SK-N-SH treated with all-trans-retinoic acid at 6 μM for 48 hours (cell line): Measurements from ENCODE around the gene OR13J1.

Source experiments
- ATAC-seq: fragments of 200-7000 bp; cut with Tn5 transposase; 3 replicates; pipeline ENCODE4 v1.9.1; 2020; ENCODE audit warnings: mild to moderate bottlenecking, moderate library complexity
- CSDC2 ChIP-seq: fragments of 250-450 bp; sonication (Bioruptor Pico); IDR thresholded peaks from 2 replicates; pipeline ENCODE4 v1.5.0; 2020; ENCODE audit warnings: mild to moderate bottlenecking, moderate library complexity
- ESRRG ChIP-seq: fragments of 250-450 bp; sonication (Bioruptor Pico); IDR thresholded peaks from 2 replicates; pipeline ENCODE4 v1.6.1; 2021; ENCODE audit warnings: mild to moderate bottlenecking
- GLIS3 ChIP-seq: fragments of 250-450 bp; sonication (Bioruptor Pico); IDR thresholded peaks from 2 replicates; pipeline ENCODE4 v1.5.0; 2020; ENCODE audit warnings: mild to moderate bottlenecking, moderate library complexity
- ISL1 ChIP-seq: fragments of 250-450 bp; sonication (Bioruptor Pico); IDR thresholded peaks from 2 replicates; pipeline ENCODE4 v2.1.2; 2022; ENCODE audit warnings: mild to moderate bottlenecking, moderate library complexity
- PPARA ChIP-seq: fragments of 250-450 bp; sonication (Bioruptor Pico); IDR thresholded peaks from 2 replicates; pipeline ENCODE4 v1.5.0; 2020; ENCODE audit warnings: mild to moderate bottlenecking, borderline replicate concordance
- RARB ChIP-seq: fragments of 250-450 bp; sonication (Bioruptor Pico); IDR thresholded peaks from 2 replicates; pipeline ENCODE4 v1.8.0; 2021; ENCODE audit warnings: mild to moderate bottlenecking, moderate library complexity
- TCF4 ChIP-seq: fragments of 250-450 bp; sonication (Bioruptor Pico); IDR thresholded peaks from 2 replicates; pipeline ENCODE4 v1.8.0; 2021; ENCODE audit warnings: mild to moderate bottlenecking, moderate library complexity, borderline replicate concordance
- TOX ChIP-seq: fragments of 250-450 bp; sonication (Bioruptor Pico); IDR thresholded peaks from 2 replicates; pipeline ENCODE4 v1.8.0; 2021; ENCODE audit warnings: mild to moderate bottlenecking, moderate library complexity, borderline replicate concordance
- ZC3H10 ChIP-seq: fragments of 250-450 bp; sonication (Bioruptor Pico); IDR thresholded peaks from 2 replicates; pipeline ENCODE4 v1.5.1; 2021; ENCODE audit warnings: mild to moderate bottlenecking, moderate library complexity
- ZFP3 ChIP-seq: fragments of 250-450 bp; sonication (Bioruptor Pico); IDR thresholded peaks from 2 replicates; pipeline ENCODE4 v1.5.0; 2020; ENCODE audit warnings: mild to moderate bottlenecking, moderate library complexity
- ZFP30 ChIP-seq: fragments of 450-650 bp; formaldehyde crosslinking; IDR thresholded peaks from 2 replicates; pipeline ENCODE4 v1.5.0; 2022; ENCODE audit warnings: mild to moderate bottlenecking, moderate library complexity
- ZNF565 ChIP-seq: fragments of 450-650 bp; formaldehyde crosslinking; conservative IDR thresholded peaks from 2 replicates; pipeline ENCODE4 v1.5.0; 2020; ENCODE audit warnings: low read depth, mild to moderate bottlenecking, moderate library complexity
- ZNF70 ChIP-seq: fragments of 450-650 bp; formaldehyde crosslinking; IDR thresholded peaks from 2 replicates; pipeline ENCODE4 v1.5.0; 2020; ENCODE audit warnings: mild to moderate bottlenecking, moderate library complexity
- ZNF8 ChIP-seq: fragments of 450-650 bp; formaldehyde crosslinking; IDR thresholded peaks from 2 replicates; pipeline ENCODE4 v1.5.0; 2020; ENCODE audit warnings: mild to moderate bottlenecking, moderate library complexity
- TF ChIP-seq, protein P1 (sequence below): fragments of 250-450 bp; sonication (Bioruptor Pico); IDR thresholded peaks from 2 replicates; pipeline ENCODE4 v1.5.0; 2020; ENCODE audit warnings: mild to moderate bottlenecking, moderate library complexity
- TF ChIP-seq, protein P2 (sequence below): fragments of 250-450 bp; sonication (Bioruptor Pico); IDR thresholded peaks from 2 replicates; pipeline ENCODE4 v1.8.0; 2021; ENCODE audit warnings: low read depth, mild to moderate bottlenecking, moderate library complexity, borderline replicate concordance
- TF ChIP-seq, protein P3 (sequence below): fragments of 250-450 bp; sonication (Bioruptor Pico); IDR thresholded peaks from 2 replicates; pipeline ENCODE4 v1.5.1; 2020; ENCODE audit warnings: low read depth, mild to moderate bottlenecking, moderate library complexity
- TF ChIP-seq, protein P4 (sequence below): fragments of 250-450 bp; sonication (Bioruptor Pico); IDR thresholded peaks from 2 replicates; pipeline ENCODE4 v1.8.0; 2020; ENCODE audit warnings: mild to moderate bottlenecking, moderate library complexity, borderline replicate concordance

The OR13J1 gene

DNA sequence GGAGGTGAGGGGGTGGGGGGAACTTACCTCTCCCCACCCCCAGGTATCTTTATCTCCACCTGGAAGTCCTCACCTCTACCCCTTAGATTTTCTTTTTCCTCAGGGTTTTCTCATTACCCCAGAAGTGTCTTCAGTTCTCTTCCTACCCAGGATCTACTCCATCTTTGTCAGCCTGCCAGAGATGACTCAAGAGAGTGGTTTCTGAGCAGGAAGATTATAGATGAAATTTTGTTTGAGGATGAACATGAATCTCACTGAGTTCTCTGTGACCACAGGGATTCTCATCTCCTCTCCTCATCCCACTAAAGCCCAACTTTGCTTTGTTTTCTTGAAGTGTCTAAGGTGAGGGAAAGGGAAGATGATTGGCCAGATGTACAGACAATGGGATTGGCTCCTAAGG lies 50.1 kb downstream of the OR13J1 start:
- no peak for TF ChIP-seq CSDC2 (CRISPR knock-in tag)
- no peak for TF ChIP-seq ZFP3 (CRISPR knock-in tag)
- TF ChIP-seq PPARA (CRISPR knock-in tag) = no peak
- TF ChIP-seq, protein P1, sequence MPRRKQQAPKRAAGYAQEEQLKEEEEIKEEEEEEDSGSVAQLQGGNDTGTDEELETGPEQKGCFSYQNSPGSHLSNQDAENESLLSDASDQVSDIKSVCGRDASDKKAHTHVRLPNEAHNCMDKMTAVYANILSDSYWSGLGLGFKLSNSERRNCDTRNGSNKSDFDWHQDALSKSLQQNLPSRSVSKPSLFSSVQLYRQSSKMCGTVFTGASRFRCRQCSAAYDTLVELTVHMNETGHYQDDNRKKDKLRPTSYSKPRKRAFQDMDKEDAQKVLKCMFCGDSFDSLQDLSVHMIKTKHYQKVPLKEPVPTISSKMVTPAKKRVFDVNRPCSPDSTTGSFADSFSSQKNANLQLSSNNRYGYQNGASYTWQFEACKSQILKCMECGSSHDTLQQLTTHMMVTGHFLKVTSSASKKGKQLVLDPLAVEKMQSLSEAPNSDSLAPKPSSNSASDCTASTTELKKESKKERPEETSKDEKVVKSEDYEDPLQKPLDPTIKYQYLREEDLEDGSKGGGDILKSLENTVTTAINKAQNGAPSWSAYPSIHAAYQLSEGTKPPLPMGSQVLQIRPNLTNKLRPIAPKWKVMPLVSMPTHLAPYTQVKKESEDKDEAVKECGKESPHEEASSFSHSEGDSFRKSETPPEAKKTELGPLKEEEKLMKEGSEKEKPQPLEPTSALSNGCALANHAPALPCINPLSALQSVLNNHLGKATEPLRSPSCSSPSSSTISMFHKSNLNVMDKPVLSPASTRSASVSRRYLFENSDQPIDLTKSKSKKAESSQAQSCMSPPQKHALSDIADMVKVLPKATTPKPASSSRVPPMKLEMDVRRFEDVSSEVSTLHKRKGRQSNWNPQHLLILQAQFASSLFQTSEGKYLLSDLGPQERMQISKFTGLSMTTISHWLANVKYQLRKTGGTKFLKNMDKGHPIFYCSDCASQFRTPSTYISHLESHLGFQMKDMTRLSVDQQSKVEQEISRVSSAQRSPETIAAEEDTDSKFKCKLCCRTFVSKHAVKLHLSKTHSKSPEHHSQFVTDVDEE (CRISPR knock-in tag) = no peak
- no peak for TF ChIP-seq GLIS3 (CRISPR knock-in tag)
- no peak for TF ChIP-seq ZNF565
- no peak for TF ChIP-seq ZC3H10 (CRISPR knock-in tag)
- no peak for TF ChIP-seq ZFP30
- no peak for TF ChIP-seq RARB (CRISPR knock-in tag)
- no peak for TF ChIP-seq ISL1
- TF ChIP-seq ZNF8 (CRISPR knock-in tag) = no peak
- TF ChIP-seq, protein P2, sequence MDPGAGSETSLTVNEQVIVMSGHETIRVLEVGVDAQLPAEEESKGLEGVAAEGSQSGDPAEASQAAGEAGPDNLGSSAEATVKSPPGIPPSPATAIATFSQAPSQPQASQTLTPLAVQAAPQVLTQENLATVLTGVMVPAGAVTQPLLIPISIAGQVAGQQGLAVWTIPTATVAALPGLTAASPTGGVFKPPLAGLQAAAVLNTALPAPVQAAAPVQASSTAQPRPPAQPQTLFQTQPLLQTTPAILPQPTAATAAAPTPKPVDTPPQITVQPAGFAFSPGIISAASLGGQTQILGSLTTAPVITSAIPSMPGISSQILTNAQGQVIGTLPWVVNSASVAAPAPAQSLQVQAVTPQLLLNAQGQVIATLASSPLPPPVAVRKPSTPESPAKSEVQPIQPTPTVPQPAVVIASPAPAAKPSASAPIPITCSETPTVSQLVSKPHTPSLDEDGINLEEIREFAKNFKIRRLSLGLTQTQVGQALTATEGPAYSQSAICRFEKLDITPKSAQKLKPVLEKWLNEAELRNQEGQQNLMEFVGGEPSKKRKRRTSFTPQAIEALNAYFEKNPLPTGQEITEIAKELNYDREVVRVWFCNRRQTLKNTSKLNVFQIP = no peak
- TF ChIP-seq ESRRG (CRISPR knock-in tag) = no peak
- no peak for TF ChIP-seq ZNF70 (CRISPR knock-in tag)
- TF ChIP-seq, protein P3, sequence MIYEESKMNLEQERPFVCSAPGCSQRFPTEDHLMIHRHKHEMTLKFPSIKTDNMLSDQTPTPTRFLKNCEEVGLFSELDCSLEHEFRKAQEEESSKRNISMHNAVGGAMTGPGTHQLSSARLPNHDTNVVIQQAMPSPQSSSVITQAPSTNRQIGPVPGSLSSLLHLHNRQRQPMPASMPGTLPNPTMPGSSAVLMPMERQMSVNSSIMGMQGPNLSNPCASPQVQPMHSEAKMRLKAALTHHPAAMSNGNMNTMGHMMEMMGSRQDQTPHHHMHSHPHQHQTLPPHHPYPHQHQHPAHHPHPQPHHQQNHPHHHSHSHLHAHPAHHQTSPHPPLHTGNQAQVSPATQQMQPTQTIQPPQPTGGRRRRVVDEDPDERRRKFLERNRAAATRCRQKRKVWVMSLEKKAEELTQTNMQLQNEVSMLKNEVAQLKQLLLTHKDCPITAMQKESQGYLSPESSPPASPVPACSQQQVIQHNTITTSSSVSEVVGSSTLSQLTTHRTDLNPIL = no peak
- no peak for TF ChIP-seq TCF4 (CRISPR knock-in tag)
- TF ChIP-seq, protein P4, sequence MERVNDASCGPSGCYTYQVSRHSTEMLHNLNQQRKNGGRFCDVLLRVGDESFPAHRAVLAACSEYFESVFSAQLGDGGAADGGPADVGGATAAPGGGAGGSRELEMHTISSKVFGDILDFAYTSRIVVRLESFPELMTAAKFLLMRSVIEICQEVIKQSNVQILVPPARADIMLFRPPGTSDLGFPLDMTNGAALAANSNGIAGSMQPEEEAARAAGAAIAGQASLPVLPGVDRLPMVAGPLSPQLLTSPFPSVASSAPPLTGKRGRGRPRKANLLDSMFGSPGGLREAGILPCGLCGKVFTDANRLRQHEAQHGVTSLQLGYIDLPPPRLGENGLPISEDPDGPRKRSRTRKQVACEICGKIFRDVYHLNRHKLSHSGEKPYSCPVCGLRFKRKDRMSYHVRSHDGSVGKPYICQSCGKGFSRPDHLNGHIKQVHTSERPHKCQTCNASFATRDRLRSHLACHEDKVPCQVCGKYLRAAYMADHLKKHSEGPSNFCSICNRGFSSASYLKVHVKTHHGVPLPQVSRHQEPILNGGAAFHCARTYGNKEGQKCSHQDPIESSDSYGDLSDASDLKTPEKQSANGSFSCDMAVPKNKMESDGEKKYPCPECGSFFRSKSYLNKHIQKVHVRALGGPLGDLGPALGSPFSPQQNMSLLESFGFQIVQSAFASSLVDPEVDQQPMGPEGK (CRISPR knock-in tag) = no peak
- TF ChIP-seq TOX (CRISPR knock-in tag) = no peak
- no peak for ATAC-seq
